HepG2 (cell line): Measurements from ENCODE around the gene ANTXR1. TPM values are rescaled to one million over a fixed set of nuclear protein-coding genes. Genes with fewer than 3 reads are reported as not detected.

Experiments used
- GFI1 ChIP-seq: sonication (generic); formaldehyde crosslinking; IDR thresholded peaks from 2 replicates; pipeline ENCODE4 v1.5.0; 2020; ENCODE audit warnings: missing genetic modification reagents, mild to moderate bottlenecking, borderline replicate concordance
- MED1 ChIP-seq: sonication (generic); formaldehyde crosslinking; IDR thresholded peaks from 2 replicates; pipeline ENCODE4 v1.4.0; 2020; ENCODE audit warnings: missing genetic modification reagents
- MEF2D ChIP-seq: sonication (generic); formaldehyde crosslinking; IDR thresholded peaks from 2 replicates; pipeline ENCODE4 v1.5.1; 2020; ENCODE audit warnings: mild to moderate bottlenecking, missing genetic modification reagents
- REL ChIP-seq: sonication (generic); formaldehyde crosslinking; conservative IDR thresholded peaks from 2 replicates; pipeline ENCODE4 v1.8.0; 2022; ENCODE audit warnings: mild to moderate bottlenecking, missing genetic modification reagents, moderate library complexity
- TBL1XR1 ChIP-seq: fragments of 150-350 bp; IDR thresholded peaks from 2 replicates; pipeline ENCODE4 v1.6.1; 2014; ENCODE audit warnings: borderline replicate concordance, low read length; ENCODE audit not compliant: partially characterized antibody
- ZBTB1 ChIP-seq: sonication (generic); formaldehyde crosslinking; IDR thresholded peaks from 2 replicates; pipeline ENCODE4 v1.4.0; 2020; ENCODE audit warnings: missing genetic modification reagents, borderline replicate concordance
- ZBTB3 ChIP-seq: sonication (generic); formaldehyde crosslinking; IDR thresholded peaks from 2 replicates; pipeline ENCODE4 v1.4.0; 2020; ENCODE audit warnings: low read depth, mild to moderate bottlenecking, moderate library complexity, missing genetic modification reagents, borderline replicate concordance
- ZNF501 ChIP-seq: sonication (generic); formaldehyde crosslinking; IDR thresholded peaks from 2 replicates; pipeline ENCODE4 v1.5.1; 2020; ENCODE audit warnings: mild to moderate bottlenecking, moderate library complexity, missing genetic modification reagents
- ZNF563 ChIP-seq: sonication (generic); formaldehyde crosslinking; IDR thresholded peaks from 2 replicates; pipeline ENCODE4 v1.8.0; 2022; ENCODE audit warnings: mild to moderate bottlenecking, moderate library complexity, missing genetic modification reagents
- ZNF768 ChIP-seq: sonication (generic); formaldehyde crosslinking; IDR thresholded peaks from 2 replicates; pipeline ENCODE4 v1.4.0; 2020; ENCODE audit warnings: missing genetic modification reagents
- polyA plus RNA-seq, 8 experiments: library from polyadenylated mRNA; depleted of rRNA in 3 of 8; stranded (reverse) in 7 of 8; unstranded in 1 of 8; fragments of >200 nt; fragmentation: Illumina TruSeq in 4 of 8; extraction: Trizol in 4 of 8; gene quantifications; 2 replicates each; pipeline versions ENCODE4 v1.2.1 to v1.2.3, GENCODE V29; 2011 to 2016; ENCODE audit warnings: low read depth in 4 of 8, missing spikeins in 1 of 8, mixed read lengths in 1 of 8; ENCODE audit not compliant: insufficient read depth in 1 of 8
- total RNA-seq, 5 experiments: library from RNA; depleted of rRNA; stranded (reverse); fragments of >200 nt; fragmentation: Illumina TruSeq; extraction: Trizol; gene quantifications; 2 replicates each; pipeline ENCODE4 v1.2.3, GENCODE V29; 2016; ENCODE audit warnings: low read depth in 1 of 5
- TF ChIP-seq, protein P1 (sequence below): sonication (generic); formaldehyde crosslinking; IDR thresholded peaks from 2 replicates; pipeline ENCODE4 v1.9.0; 2021; ENCODE audit warnings: missing genetic modification reagents, mild to moderate bottlenecking, borderline replicate concordance
- TF ChIP-seq, protein P2 (sequence below): sonication (generic); formaldehyde crosslinking; IDR thresholded peaks from 2 replicates; pipeline ENCODE4 v1.4.0; 2020; ENCODE audit warnings: missing genetic modification reagents; ENCODE audit errors: not compliant biosample characterization
- TF ChIP-seq, protein P3 (sequence below): sonication (generic); formaldehyde crosslinking; IDR thresholded peaks from 2 replicates; pipeline ENCODE4 v1.5.1; 2020; ENCODE audit warnings: mild to moderate bottlenecking, missing genetic modification reagents, moderate library complexity
- TF ChIP-seq, protein P4 (sequence below): sonication (generic); formaldehyde crosslinking; IDR thresholded peaks from 2 replicates; pipeline ENCODE4 v1.4.0; 2020; ENCODE audit warnings: missing genetic modification reagents
- TF ChIP-seq, protein P5 (sequence below): sonication (generic); formaldehyde crosslinking; IDR thresholded peaks from 2 replicates; pipeline ENCODE4 v1.5.1; 2020; ENCODE audit warnings: mild to moderate bottlenecking, missing genetic modification reagents
- TF ChIP-seq, protein P6 (sequence below): sonication (generic); formaldehyde crosslinking; IDR thresholded peaks from 2 replicates; pipeline ENCODE4 v1.9.0; 2021; ENCODE audit warnings: missing genetic modification reagents, borderline replicate concordance

ANTXR1 gene
- total and polyA plus RNA-seq, 2 of the 13 experiments (the other 11 are each of a cell fraction or from before 2014, with no cell fraction given), result 4.5 to 12.7 TPM

DNA sequence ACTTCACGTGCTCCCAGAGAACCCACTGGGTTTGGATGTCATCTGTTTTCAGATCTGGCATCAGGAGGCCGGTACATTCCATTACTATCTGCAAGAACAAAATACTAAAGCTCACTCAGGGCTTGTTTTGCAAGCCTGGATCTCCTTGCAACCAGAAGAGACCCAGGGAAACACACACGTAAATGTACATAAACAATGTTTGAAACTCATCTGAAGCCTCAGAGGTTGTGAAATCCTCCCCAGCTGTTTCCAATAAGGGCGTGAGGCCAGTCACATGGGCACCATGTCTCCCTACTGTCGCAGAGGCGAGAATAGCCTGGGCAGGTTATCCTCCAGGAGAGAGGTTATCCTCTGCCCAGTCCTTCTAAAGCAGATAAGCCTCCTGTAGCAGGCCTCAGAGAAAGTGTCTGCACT lies 187.1 kb downstream of the ANTXR1 start (continued):
- TF ChIP-seq, protein P1, sequence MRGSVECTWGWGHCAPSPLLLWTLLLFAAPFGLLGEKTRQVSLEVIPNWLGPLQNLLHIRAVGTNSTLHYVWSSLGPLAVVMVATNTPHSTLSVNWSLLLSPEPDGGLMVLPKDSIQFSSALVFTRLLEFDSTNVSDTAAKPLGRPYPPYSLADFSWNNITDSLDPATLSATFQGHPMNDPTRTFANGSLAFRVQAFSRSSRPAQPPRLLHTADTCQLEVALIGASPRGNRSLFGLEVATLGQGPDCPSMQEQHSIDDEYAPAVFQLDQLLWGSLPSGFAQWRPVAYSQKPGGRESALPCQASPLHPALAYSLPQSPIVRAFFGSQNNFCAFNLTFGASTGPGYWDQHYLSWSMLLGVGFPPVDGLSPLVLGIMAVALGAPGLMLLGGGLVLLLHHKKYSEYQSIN (CRISPR knock-in tag), result no peak
- TF ChIP-seq MEF2D (CRISPR knock-in tag) (peak; percentile 80; the same call in 1 of the 2 replicates), REL (CRISPR knock-in tag) (no peak), GFI1 (CRISPR knock-in tag) (no peak), ZBTB1 (no peak), ZNF563 (no peak), ZNF768 (CRISPR knock-in tag) (no peak), ZNF501 (CRISPR knock-in tag) (no peak), TBL1XR1 (no peak), ZBTB3 (no peak), MED1 (CRISPR knock-in tag) (peak; percentile 88)
- TF ChIP-seq, protein P2, sequence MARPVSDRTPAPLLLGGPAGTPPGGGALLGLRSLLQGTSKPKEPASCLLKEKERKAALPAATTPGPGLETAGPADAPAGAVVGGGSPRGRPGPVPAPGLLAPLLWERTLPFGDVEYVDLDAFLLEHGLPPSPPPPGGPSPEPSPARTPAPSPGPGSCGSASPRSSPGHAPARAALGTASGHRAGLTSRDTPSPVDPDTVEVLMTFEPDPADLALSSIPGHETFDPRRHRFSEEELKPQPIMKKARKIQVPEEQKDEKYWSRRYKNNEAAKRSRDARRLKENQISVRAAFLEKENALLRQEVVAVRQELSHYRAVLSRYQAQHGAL (CRISPR knock-in tag), result no peak
- TF ChIP-seq, protein P3, sequence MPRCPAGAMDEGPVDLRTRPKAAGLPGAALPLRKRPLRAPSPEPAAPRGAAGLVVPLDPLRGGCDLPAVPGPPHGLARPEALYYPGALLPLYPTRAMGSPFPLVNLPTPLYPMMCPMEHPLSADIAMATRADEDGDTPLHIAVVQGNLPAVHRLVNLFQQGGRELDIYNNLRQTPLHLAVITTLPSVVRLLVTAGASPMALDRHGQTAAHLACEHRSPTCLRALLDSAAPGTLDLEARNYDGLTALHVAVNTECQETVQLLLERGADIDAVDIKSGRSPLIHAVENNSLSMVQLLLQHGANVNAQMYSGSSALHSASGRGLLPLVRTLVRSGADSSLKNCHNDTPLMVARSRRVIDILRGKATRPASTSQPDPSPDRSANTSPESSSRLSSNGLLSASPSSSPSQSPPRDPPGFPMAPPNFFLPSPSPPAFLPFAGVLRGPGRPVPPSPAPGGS (CRISPR knock-in tag), result no peak
- TF ChIP-seq, protein P4, sequence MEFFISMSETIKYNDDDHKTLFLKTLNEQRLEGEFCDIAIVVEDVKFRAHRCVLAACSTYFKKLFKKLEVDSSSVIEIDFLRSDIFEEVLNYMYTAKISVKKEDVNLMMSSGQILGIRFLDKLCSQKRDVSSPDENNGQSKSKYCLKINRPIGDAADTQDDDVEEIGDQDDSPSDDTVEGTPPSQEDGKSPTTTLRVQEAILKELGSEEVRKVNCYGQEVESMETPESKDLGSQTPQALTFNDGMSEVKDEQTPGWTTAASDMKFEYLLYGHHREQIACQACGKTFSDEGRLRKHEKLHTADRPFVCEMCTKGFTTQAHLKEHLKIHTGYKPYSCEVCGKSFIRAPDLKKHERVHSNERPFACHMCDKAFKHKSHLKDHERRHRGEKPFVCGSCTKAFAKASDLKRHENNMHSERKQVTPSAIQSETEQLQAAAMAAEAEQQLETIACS (CRISPR knock-in tag), result no peak
- TF ChIP-seq, protein P5, sequence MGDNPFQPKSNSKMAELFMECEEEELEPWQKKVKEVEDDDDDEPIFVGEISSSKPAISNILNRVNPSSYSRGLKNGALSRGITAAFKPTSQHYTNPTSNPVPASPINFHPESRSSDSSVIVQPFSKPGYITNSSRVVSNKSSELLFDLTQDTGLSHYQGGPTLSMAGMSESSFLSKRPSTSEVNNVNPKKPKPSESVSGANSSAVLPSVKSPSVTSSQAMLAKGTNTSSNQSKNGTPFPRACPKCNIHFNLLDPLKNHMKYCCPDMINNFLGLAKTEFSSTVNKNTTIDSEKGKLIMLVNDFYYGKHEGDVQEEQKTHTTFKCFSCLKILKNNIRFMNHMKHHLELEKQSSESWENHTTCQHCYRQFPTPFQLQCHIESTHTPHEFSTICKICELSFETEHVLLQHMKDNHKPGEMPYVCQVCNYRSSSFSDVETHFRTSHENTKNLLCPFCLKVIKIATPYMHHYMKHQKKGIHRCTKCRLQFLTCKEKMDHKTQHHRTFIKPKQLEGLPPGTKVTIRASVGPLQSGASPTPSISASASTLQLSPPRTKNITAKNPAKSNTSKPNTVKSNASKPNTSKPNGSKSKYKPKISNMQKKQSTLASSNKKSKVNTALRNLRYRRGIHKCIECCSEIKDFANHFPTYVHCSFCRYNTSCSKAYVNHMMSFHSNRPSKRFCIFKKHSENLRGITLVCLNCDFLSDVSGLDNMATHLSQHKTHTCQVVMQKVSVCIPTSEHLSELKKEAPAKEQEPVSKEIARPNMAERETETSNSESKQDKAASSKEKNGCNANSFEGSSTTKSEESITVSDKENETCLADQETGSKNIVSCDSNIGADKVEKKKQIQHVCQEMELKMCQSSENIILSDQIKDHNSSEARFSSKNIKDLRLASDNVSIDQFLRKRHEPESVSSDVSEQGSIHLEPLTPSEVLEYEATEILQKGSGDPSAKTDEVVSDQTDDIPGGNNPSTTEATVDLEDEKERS (CRISPR knock-in tag), result no peak
- TF ChIP-seq, protein P6, sequence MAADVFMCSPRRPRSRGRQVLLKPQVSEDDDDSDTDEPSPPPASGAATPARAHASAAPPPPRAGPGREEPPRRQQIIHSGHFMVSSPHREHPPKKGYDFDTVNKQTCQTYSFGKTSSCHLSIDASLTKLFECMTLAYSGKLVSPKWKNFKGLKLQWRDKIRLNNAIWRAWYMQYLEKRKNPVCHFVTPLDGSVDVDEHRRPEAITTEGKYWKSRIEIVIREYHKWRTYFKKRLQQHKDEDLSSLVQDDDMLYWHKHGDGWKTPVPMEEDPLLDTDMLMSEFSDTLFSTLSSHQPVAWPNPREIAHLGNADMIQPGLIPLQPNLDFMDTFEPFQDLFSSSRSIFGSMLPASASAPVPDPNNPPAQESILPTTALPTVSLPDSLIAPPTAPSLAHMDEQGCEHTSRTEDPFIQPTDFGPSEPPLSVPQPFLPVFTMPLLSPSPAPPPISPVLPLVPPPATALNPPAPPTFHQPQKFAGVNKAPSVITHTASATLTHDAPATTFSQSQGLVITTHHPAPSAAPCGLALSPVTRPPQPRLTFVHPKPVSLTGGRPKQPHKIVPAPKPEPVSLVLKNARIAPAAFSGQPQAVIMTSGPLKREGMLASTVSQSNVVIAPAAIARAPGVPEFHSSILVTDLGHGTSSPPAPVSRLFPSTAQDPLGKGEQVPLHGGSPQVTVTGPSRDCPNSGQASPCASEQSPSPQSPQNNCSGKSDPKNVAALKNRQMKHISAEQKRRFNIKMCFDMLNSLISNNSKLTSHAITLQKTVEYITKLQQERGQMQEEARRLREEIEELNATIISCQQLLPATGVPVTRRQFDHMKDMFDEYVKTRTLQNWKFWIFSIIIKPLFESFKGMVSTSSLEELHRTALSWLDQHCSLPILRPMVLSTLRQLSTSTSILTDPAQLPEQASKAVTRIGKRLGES, result no peak
